GM18505 (cell line): ENCODE results near the gene CLASP2.
"Not testable (repeated sequence)": the region's sequence is repeated elsewhere in the genome, so short reads cannot be mapped to it uniquely, and the experiment has no call there.

Experiments
- ATAC-seq: cut with Tn5 transposase; IDR thresholded peaks from one replicate; pipeline ENCODE4 v1.9.1; 2021; ENCODE audit not compliant: unreplicated experiment
- POLR2A ChIP-seq: IDR thresholded peaks from 4 replicates; pipeline ENCODE4 v1.6.1; 2011; ENCODE audit warnings: borderline replicate concordance; ENCODE audit not compliant: insufficient read depth, insufficient read length; ENCODE audit errors: extremely low read depth

CLASP2 gene

GRCh38 chr3:33664195-33664594 is 53.9 kb downstream of the CLASP2 start:
- no peak for ATAC-seq
- TF ChIP-seq POLR2A = no peak

DNA sequence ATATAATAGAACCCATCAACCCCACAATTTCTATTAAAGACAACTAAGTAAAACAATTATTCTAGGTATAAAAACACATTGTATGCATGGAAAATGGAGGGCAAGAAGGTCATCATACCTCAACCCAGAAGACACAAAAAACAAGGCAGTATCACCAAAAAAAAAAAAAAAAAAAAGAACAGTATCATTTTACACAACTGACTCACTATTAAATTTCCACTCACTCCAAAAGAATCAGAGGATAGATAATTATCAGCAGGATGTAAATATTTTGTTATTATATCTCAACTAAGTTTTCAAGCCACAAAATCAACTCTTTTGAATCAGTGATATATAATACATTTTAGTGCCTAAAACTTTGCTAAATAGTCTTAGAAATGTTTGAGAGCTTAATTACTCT is 55.0 kb downstream of the CLASP2 start:
- no peak for ATAC-seq
- no peak for TF ChIP-seq POLR2A

- no peak for ATAC-seq
- TF ChIP-seq POLR2A = no peak
Observed at GRCh38 chr3:33659856-33660434, 58.1 kb downstream of the CLASP2 start.

DNA sequence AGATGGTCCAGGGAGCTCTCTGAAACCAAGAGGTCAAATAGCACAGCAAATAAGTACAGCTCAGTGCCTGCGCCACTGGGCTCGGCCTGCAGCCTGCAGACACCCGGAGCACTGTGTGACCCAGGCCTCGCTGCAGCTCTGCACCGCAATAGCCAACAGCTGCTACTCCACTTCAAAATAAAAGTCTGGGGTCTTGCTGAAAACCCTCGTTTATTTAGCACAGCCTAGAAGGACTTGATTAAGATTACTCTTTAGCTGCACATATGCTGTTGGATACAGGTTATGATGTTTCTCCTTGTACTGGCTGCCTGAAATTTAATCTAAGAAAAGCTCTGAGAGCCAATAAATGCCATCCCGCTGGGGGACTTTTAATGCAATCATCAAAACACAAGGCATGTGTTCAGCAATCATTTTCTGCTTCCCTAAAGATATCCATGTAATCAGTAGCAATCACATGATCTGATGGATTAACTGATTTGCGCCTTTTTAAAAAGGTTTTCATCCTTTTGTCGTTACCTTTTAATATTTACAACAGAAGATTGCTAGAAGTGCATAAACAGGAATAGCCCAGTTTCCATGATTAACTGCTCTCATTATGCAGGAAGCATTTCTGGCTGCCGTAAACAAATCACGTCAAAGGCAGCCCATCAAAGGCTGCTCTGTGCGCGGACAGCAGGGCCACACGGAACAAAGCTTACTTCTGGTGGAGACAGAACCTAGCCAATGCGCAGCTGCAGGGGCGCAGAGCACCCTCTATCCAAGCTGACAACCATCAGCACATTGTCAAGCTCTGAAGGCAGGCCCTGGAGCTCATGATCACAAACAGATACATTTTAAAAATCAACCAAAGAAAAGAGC is 58.8 kb downstream of the CLASP2 start:
- no peak for TF ChIP-seq POLR2A
- peak; percentile 94 for ATAC-seq

- peak; percentile 22 for ATAC-seq
- no peak for TF ChIP-seq POLR2A
Observed at GRCh38 chr3:33658621-33658990, 59.4 kb downstream of the CLASP2 start.

DNA sequence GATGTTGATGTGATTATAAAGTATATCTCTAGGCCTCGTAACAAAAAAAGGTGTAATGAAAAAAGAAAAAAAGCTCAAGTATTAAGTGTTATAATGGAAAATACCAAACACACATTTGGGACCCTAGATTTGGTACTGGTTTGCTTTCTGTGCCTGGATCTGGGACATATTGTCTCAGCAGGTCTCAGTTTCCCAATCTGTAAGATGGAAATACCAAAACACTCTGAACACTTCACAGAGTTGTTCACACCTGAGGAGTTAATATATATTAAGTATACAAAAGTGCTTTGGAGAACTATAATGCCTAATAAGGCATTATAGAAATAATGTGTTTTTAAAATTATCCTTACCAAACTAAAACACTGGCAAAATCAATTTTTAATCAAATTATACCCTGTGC is 60.0 kb downstream of the CLASP2 start:
- no peak for TF ChIP-seq POLR2A
- no peak for ATAC-seq

- TF ChIP-seq POLR2A = no peak
- ATAC-seq = no peak
Observed at GRCh38 chr3:33652736-33653135, 65.3 kb downstream of the CLASP2 start.

DNA sequence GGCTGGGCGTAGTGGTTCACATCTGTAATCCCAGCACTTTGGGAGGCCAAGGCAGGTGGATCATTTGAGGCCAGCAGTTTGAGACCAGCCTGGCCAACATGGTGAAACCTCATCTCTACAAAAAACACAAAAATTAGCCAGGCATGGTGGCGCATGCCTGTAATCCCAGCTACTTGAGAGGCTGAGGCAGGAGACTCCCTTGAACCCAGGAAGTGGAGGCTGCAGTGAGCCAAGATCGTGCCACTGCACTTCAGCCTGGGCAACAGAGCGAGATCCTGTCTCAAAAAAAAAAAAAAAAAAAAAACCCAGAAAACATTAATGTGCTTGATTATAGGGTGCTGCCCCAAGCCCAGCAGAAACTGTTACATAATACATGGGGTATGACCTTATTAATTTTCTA is 67.0 kb downstream of the CLASP2 start:
- ATAC-seq = not testable (repeated sequence)

GRCh38 chr3:33650495-33650894 is 67.6 kb downstream of the CLASP2 start:
- ATAC-seq = no peak
- no peak for TF ChIP-seq POLR2A

DNA sequence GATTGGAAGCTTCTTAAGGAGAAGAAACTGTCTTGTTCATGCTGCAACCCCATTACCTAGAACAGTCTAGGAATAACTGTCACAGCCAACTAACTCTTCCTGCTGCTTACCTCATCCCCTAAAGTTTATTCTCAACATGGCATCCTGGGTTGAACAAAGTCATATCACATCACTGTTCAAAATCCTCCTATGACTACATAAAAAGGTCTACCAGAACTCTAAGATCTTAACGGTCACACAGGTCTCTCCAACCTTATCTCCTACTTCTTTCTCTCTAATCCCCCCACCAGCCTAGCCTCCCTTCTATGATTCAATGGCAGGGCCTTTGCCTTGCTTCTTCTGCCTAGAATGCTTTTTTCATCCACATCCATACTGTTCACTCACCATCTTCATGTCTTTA is 69.3 kb downstream of the CLASP2 start:
- no peak for TF ChIP-seq POLR2A
- no peak for ATAC-seq

DNA sequence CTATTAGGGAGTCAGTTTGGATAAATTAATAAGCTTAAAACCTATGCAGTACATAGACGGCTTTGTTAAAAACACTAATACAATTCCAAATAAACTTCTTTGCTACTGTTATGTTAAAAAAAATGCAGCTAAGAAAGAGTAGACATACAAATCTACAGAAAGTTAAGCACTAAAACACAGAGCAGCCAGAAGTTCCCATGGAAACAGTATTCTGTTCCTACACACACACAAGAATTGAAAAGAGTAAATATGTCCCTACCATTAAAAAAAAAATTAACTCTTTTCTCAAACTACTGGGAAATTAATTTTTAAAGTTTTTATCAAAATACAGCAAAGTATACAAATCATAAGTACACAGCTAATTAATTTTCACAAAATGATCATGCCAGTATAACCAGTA is 71.6 kb downstream of the CLASP2 start:
- ATAC-seq = no peak
- TF ChIP-seq POLR2A = no peak

DNA sequence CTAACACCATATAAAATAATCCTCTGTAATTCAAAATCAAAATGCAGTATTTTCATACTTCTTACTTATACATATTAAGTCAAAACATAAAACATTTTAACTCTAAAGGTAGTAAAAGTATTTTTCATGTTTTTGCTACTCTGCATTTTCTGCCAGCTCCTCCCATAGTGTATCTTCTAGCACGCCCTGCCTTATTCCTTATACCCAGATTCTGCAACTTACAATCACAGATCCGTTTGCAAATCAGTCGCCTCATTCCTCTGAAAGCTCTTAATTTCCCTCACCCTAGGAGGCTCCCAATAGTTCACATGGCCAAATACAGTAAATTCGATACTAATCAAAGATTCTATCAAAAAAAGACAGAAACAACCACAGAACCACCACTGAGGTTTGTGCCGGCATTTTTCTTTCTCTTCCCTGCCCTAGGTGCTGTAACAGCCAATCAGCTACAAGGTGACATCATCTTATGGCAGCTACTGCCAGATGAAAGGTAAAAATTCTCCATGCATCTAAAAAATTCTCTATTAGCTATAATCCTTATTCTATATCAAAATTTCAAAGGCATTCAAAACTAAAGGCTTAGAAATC is 72.9 kb downstream of the CLASP2 start:
- TF ChIP-seq POLR2A = no peak
- no peak for ATAC-seq

DNA sequence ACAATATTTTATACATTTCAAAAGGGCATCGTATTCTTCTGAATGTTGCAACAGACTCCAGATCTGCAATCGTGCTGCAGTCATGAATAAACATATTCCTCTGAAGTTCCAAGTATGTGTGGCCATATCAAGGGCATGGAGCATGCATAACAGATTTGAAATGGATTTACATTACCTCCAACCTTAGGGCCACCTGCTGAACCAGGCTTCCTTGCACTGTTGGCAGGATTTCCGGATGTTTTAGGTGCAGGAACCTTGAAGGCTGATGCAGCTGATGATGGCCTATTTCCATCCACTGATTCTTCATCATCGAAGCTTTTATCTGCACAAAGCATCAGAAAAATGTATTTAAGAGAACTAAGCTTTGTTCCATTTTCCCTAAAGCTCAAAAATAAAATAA is 73.5 kb downstream of the CLASP2 start:
- no peak for ATAC-seq
- TF ChIP-seq POLR2A = no peak

- no peak for TF ChIP-seq POLR2A
- ATAC-seq = no peak
Observed at GRCh38 chr3:33642806-33643205, 75.2 kb downstream of the CLASP2 start.

DNA sequence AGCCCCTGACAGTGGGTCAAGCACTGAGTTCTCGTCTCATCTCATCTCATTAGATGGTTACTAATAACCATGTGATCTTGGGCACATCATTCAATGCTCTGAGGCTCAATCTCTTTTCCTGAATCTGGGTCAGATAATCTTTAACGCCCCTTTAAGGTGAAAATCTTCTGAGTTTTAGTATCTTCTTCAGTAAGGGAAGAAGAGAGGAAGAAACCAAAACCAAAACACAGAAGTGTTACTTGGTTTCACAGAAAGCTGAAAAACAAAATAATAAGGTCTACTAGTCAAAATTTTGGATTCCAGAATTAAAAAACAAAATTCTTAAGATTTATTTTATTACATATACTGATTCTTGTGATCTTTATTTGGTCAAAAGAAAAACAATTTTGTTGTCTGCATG is 78.2 kb downstream of the CLASP2 start:
- TF ChIP-seq POLR2A = no peak
- no peak for ATAC-seq

DNA sequence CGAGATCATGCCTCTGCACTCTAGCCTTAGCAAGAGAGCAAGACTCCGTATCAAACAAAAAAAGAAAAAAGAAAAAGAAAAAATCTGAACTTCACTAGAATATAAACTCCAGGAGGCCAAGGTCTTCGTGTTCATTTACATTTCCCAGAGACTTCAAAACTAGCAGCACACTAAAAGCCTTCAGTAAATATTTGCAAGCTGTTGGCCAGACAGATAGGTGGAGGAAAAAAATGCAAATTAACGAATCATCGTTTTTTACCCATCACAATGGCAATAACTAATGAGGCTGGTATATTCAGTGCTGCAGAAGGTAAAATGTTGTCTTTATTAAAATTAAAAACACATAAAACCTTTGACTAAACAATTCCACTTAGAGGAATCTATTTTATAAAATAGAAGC is 80.6 kb downstream of the CLASP2 start:
- ATAC-seq = no peak
- TF ChIP-seq POLR2A = no peak
